GM10266 (cell line): ENCODE data around the gene RBKS.

Source experiments
- DNase-seq: peaks from one replicate; pipeline ENCODE4 v3.0.0; 2012; ENCODE audit errors: extremely low spot score
- TF ChIP-seq, protein P1 (sequence below): IDR thresholded peaks from 2 replicates; pipeline ENCODE4 v1.5.1; 2012; ENCODE audit warnings: mild to moderate bottlenecking, low read depth; ENCODE audit not compliant: control insufficient read depth, insufficient read depth; ENCODE audit errors: missing control alignments

Gene RBKS

GRCh38 chr2:27808984-27809383 lies 81.2 kb downstream of the RBKS start:
- TF ChIP-seq, protein P1, sequence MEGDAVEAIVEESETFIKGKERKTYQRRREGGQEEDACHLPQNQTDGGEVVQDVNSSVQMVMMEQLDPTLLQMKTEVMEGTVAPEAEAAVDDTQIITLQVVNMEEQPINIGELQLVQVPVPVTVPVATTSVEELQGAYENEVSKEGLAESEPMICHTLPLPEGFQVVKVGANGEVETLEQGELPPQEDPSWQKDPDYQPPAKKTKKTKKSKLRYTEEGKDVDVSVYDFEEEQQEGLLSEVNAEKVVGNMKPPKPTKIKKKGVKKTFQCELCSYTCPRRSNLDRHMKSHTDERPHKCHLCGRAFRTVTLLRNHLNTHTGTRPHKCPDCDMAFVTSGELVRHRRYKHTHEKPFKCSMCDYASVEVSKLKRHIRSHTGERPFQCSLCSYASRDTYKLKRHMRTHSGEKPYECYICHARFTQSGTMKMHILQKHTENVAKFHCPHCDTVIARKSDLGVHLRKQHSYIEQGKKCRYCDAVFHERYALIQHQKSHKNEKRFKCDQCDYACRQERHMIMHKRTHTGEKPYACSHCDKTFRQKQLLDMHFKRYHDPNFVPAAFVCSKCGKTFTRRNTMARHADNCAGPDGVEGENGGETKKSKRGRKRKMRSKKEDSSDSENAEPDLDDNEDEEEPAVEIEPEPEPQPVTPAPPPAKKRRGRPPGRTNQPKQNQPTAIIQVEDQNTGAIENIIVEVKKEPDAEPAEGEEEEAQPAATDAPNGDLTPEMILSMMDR: no peak

GRCh38 chr2:27808418-27808817 lies 81.8 kb downstream of the RBKS start:
- TF ChIP-seq, protein P1: no peak
- DNase-seq: no peak

More at GRCh38 chr2:27808984-27809383, 81.2 kb downstream of the RBKS start:
- no peak for DNase-seq

- TF ChIP-seq, protein P1: peak; percentile 41
- DNase-seq: no peak
These were observed 82.7 kb downstream of the RBKS start for GRCh38 chr2:27807476-27807875.

DNA sequence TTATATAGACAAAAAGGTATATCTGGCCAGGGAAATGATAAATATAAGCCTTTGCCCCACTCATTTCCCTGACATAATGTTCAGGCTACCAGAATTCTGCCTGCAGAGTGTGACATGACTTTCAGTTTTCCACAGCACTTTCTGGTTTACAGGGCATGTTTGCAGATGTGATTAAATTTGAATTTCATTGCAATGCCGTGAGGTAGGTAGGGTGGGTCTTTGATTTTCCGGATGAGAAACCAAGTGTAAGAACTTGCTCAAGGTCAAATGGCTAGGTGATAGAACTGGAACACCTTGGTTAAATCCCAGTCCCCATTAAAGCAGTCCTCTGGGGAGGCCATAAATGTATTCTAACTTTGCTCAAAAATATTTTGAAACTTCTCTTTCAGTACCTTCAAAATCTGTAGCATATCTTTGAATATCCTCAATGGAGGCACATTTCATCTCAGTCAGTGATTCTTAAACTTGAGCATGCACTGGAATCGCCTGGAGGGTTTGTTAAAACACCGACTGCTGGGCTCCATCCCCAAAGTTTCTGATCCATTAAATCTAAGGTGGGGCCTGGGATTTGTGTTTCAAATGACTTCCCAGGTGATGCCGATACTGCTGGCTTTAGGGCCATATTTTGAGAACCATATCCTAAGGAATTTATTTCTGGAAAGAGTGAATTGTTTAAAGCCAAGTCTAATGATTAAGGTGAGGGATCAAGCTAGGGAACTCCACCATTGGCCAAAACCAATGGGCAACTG lies 83.7 kb downstream of the RBKS start:
- TF ChIP-seq, protein P1: no peak

DNA sequence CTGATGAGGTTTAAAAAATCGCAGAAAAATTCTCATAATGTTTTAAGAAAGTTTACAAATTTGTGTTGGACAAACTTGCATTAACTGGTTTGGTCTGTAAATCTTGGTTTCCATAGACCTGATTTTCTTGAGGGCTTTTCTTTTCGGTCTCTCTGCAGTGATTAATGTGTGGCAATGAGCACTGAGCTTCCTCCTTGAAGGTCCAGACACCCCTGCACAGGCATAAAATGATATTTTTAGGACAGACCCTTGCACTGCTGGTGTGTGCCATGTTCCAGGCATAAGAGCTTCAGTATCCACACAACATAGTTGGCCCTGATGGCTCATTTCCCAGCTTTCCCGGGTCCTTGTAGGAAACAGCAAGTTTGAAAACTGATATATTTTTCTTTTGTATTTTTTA lies 85.0 kb downstream of the RBKS start:
- TF ChIP-seq, protein P1: no peak
- no peak for DNase-seq

More for the DNA sequence above, 83.7 kb downstream of the RBKS start:
- DNase-seq: no peak

- no peak for DNase-seq
These were observed 86.0 kb downstream of the RBKS start for GRCh38 chr2:27804146-27804545.

DNA sequence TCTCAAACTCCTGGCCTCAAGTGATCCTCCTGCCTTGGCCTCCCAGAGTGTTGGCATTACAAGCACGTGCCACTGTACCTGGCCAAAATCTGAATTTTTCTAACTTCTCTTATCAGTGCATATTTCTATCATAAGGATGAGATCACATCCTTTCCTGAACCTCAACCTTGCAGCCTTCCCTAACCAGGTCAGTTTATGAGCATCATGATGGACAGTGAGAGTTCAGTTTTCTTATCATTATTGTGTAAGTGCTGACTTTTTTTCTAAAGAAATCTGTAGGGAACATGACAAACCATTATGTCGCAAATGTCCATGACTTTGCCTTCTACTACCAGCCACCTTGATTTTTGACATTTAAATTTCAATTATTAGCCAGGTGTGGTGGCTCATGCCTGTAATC lies 87.1 kb downstream of the RBKS start:
- no peak for DNase-seq
- TF ChIP-seq, protein P1: no peak

More at GRCh38 chr2:27804146-27804545, 86.0 kb downstream of the RBKS start:
- TF ChIP-seq, protein P1: no peak
